GM18498 (cell line): ENCODE measurements around the gene TENM3.

Experiments used
- ATAC-seq: cut with Tn5 transposase; IDR thresholded peaks from one replicate; pipeline ENCODE4 v1.9.1; 2021; ENCODE audit warnings: mild to moderate bottlenecking, moderate library complexity; ENCODE audit not compliant: unreplicated experiment

TENM3 gene

DNA sequence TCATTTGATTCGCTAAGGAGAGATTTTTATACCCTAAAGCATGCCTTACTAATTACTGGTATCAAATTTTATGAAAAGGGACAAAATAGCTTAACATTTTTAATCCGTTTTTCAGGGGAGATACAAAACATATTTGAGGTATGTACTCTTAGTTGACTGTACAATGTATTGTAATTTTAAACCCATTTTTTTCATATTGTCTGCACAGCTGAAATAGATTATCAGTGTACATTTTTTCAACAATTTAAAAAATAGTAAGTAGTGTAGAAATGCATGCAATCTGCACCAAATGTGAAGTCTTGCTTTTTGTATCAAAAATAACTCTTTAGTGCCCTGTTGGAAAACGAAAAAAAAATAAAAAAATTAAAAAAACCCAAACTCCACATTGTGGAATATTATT, 82.2 kb downstream of the TENM3 start:
- no peak for ATAC-seq

GRCh38 chr4:182325848-182326255, 82.7 kb downstream of the TENM3 start:
- no peak for ATAC-seq

DNA sequence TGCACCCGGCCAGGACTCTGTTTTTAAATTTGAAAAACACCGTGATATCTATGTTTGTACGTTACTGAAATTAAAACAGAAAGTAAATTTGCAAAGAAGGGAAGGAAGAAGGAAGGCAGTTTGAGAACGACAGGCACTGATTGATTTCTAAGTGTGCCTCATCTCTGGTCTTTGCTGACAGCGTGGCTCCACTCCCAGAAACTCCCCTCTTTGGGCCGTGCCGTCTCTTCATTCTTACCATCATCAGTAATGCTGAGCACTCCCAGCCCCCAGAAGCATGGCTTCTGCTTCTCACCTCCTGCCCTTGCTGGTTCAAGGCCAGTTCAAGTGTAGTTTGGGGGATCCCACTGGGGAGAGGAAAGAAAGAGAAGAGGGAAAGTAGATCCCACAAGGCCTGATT, 85.3 kb downstream of the TENM3 start:
- no peak for ATAC-seq

GRCh38 chr4:182337366-182337765, 94.2 kb downstream of the TENM3 start:
- no peak for ATAC-seq

GRCh38 chr4:182338063-182338462, 94.9 kb downstream of the TENM3 start:
- no peak for ATAC-seq

DNA sequence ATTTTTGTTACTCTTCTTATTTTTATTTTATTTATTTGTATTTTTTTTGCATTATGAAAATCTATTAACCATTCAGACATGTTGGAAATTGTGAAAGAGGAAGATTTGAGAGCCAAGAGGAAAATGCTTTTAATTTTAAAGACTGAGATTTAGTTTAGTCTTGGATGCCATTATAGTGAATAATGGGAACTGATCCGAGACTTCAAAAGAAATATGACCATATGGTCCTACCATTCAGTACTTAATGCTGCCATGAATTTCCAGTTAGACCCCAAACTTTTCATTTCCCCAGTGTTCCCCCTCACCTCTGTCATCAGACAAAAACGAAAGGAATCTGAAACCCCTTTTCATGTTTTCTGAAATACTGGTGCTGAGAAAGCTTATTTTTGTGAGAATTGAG, 95.5 kb downstream of the TENM3 start:
- no peak for ATAC-seq

DNA sequence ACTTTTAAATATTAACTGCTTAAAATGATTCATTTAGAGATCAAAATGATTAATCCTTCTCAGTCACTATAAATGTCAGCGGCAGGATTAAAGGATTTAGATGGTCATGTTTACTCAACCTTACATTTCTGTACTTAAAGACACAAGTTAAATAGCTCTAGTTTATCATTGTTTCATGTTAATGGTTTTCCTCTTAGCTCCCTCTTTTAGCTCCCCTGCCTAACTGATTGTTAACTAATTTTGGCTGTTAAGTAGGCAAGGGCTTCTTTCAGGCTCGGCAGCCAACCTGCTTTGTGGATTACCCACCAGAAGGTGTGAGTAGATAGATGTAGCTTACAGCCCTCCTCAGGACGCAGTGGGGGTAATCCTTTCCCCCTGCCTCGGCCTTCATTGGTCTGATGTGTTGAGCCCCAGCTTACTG, 96.0 kb downstream of the TENM3 start:
- no peak for ATAC-seq

DNA sequence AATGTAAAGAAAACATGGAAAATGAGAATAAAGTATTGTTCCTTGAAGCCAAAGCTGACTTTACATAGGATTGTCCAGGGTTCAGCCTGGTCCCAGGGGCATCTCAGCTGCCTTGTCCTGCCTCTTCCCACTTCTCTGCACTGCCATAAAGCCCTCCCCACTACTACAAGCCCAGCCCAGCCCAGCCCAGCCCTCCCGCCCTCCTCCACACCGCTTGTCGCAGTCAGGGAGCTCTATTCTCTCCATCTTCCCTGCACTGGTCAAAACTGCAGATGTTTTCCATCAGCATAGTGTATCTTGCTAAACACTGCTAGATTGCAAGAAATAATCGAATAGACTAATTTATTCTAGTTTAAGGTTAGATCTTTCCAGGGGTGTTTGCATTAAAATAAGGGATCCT, 100.3 kb downstream of the TENM3 start:
- no peak for ATAC-seq

- ATAC-seq = no peak
These were observed 101.8 kb downstream of the TENM3 start for GRCh38 chr4:182344968-182345367.

GRCh38 chr4:182346250-182346649, 103.0 kb downstream of the TENM3 start:
- no peak for ATAC-seq

GRCh38 chr4:182346675-182347375, 103.6 kb downstream of the TENM3 start:
- ATAC-seq = no peak

GRCh38 chr4:182348779-182349326, 105.7 kb downstream of the TENM3 start:
- ATAC-seq = no peak

- no peak for ATAC-seq
These were observed 106.8 kb downstream of the TENM3 start for GRCh38 chr4:182350041-182350440.

DNA sequence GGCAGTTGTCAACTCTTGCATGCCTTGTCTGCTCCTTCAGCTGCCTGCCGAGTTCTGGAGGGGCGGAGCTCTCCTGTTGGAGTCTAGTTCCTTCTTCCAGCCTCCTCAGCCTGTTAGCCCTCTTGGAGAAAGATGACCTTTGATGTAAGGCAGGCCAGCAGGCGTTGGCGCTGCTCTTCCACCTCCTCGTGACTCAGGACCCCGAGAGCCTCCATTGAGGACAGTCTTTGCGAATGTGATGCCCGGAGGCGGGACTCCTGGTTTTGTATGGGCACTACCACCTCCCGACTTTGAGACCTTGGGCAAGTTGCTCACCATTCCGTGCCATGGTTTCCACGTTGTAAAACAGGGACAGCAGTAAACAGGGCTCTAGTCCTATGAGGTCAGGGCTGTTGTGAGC, 108.3 kb downstream of the TENM3 start:
- no peak for ATAC-seq

DNA sequence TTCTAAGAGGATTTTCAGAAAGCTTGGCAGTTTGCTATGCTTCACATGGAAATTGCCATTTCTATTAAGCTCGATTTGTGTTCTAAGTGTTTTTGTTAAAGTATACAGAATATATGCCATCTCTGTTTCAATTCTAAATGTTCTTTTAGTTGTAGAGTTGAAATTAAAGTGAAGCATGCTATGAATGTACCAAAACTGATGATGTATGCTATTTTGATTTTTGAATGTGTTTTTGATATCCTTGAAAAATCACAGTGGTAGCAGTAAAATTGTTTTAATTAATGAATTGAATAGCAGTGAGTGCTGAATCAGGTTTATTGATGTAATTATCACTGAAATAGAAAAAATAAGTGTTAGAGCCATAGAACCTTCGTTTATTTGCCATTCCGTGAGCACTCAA, 110.9 kb downstream of the TENM3 start:
- no peak for ATAC-seq

GRCh38 chr4:182354867-182355266, 111.7 kb downstream of the TENM3 start:
- ATAC-seq = no peak

DNA sequence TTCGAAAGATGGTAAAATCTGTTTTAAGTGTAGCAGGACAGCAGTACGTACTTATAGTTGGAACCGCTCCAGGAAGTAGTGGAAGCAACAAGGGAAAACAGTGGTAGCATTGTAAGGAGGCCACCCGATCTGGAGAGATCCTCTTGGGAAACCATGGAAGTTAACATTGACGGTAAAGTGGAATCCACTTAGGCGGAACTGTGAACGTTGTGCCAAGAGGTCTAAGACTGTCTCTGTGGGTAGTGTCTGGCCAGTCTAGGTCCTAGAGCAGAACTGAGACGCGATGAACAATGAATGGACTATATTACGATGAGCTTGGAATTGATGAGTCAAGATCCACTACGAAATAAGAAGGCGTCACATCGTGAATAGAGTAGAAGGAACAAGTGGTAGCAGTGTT, 124.0 kb downstream of the TENM3 start:
- ATAC-seq = no peak

- no peak for ATAC-seq
These were observed 126.0 kb downstream of the TENM3 start for GRCh38 chr4:182369211-182369610.

- no peak for ATAC-seq
These were observed 127.3 kb downstream of the TENM3 start for GRCh38 chr4:182370491-182370890.

DNA sequence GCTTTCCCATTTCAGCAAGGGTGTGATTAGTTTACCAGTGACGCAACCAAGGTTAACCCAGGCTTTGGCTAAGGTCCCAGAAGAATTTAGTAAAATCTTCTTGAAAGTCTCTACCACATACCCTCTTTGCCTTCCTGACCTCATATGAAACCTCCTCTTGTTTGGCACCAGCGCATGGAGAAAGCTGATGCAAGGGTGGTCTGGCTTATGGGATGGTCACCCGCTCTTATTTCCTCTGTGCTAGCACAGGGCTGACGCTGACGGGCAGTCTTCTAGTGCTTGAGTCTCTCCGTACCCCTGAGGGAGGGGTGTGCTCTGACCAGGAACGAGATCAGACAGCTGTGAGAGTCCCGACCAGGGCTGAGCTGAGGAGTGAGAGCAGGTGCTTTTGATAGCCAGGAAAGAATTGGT, 137.6 kb downstream of the TENM3 start:
- no peak for ATAC-seq

- ATAC-seq = no peak
These were observed 139.7 kb downstream of the TENM3 start for GRCh38 chr4:182382941-182383340.

- ATAC-seq = no peak
These were observed 141.5 kb downstream of the TENM3 start for GRCh38 chr4:182384631-182385091.

GRCh38 chr4:182385897-182386296, 142.7 kb downstream of the TENM3 start:
- peak; percentile 55 for ATAC-seq
